IMR-90 (cell line): ENCODE results near the gene ITK. TPM values are rescaled to one million over a fixed set of nuclear protein-coding genes. Genes with fewer than 3 reads are reported as not detected.

Experiments used
- ATAC-seq: fragments of 200-7000 bp; cut with Tn5 transposase; 2 replicates; pipeline ENCODE4 v1.9.1; 2020; ENCODE audit warnings: low read depth, mild to moderate bottlenecking, moderate library complexity
- Bru-seq: library from RNA; stranded (reverse); fragments of 400-500 nt; gene quantifications from one replicate; lab custom pipeline; 2021; lab: Mats Ljungman, UMichigan
- BruChase-seq, 2 experiments: library from RNA; stranded (reverse); fragments of 400-500 nt; gene quantifications; one replicate each; lab custom pipeline; 2021; lab: Mats Ljungman, UMichigan
- BruUV-seq: library from RNA; stranded (reverse); fragments of 400-500 nt; replicated peaks from 2 replicates; lab custom pipeline; 2021; lab: Mats Ljungman, UMichigan
- CTCF ChIA-PET: fragments of 300-600 bp; formaldehyde crosslinking; extraction: SDS; loops from one replicate; lab custom pipeline; 2021; ENCODE audit warnings: antibody characterized with exemption; lab: Yijun Ruan, JAX
- POLR2A ChIA-PET: fragments of 300-600 bp; sonication (Branson Sonifier 250); formaldehyde crosslinking; loops from one replicate; lab custom pipeline; 2022; ENCODE audit warnings: antibody characterized with exemption; ENCODE audit not compliant: unreplicated experiment; lab: Charles Lee
- DNase-seq: peaks from one replicate; pipeline ENCODE4 v3.0.0; 2013
- H2AFZ ChIP-seq: replicated peaks from 2 replicates; pipeline ENCODE3; 2013; ENCODE audit warnings: low read length, mild to moderate bottlenecking; ENCODE audit not compliant: poor library complexity
- H2AK5ac ChIP-seq: 2 replicates; pipeline ENCODE4 v1.6.1; 2013; ENCODE audit warnings: low read depth, low read length, inconsistent platforms
- H2AK9ac ChIP-seq: replicated peaks from 2 replicates; pipeline ENCODE3; 2013; ENCODE audit warnings: mild to moderate bottlenecking, low read depth, low read length, moderate library complexity; ENCODE audit not compliant: poor library complexity
- H2BK120ac ChIP-seq: 2 replicates; pipeline ENCODE4 v1.6.1; 2013; ENCODE audit warnings: low read depth, low read length, inconsistent platforms
- H2BK15ac ChIP-seq: 3 replicates; pipeline ENCODE4 v1.6.1; 2013; ENCODE audit warnings: low read depth, low read length, inconsistent platforms
- H2BK20ac ChIP-seq: 2 replicates; pipeline ENCODE4 v1.6.1; 2013; ENCODE audit warnings: low read depth, mild to moderate bottlenecking, inconsistent platforms, low read length, moderate library complexity
- H2BK5ac ChIP-seq: 2 replicates; pipeline ENCODE4 v1.6.1; 2013; ENCODE audit warnings: mild to moderate bottlenecking, low read depth, low read length, inconsistent platforms; ENCODE audit not compliant: poor library complexity, severe bottlenecking
- H3K14ac ChIP-seq: replicated peaks from 2 replicates; pipeline ENCODE4 v1.6.1; 2013; ENCODE audit warnings: low read depth, low read length, inconsistent platforms
- H3K18ac ChIP-seq: 2 replicates; pipeline ENCODE4 v1.6.1; 2013; ENCODE audit warnings: low read depth, low read length, control low read depth
- H3K23ac ChIP-seq: 2 replicates; pipeline ENCODE4 v1.6.1; 2013; ENCODE audit warnings: low read depth, low read length, inconsistent platforms
- H3K27ac ChIP-seq: 2 replicates; pipeline ENCODE4 v1.5.1; 2013; ENCODE audit warnings: mild to moderate bottlenecking, control low read depth, low read length; ENCODE audit not compliant: insufficient read depth
- H3K27me3 ChIP-seq: 2 replicates; pipeline ENCODE4 v1.6.1; 2013; ENCODE audit warnings: low read length; ENCODE audit not compliant: control insufficient read depth, insufficient read depth
- H3K36me3 ChIP-seq: 2 replicates; pipeline ENCODE4 v1.6.1; 2013; ENCODE audit warnings: low read length, mixed read lengths; ENCODE audit not compliant: control insufficient read depth, insufficient read depth
- H3K4ac ChIP-seq: 2 replicates; pipeline ENCODE4 v1.6.1; 2013; ENCODE audit warnings: low read depth, low read length, inconsistent platforms
- H3K4me1 ChIP-seq: 2 replicates; pipeline ENCODE4 v1.6.1; 2013; ENCODE audit warnings: low read length, mixed read lengths; ENCODE audit not compliant: control insufficient read depth, insufficient read depth
- H3K4me2 ChIP-seq: 2 replicates; pipeline ENCODE4 v1.6.1; 2013; ENCODE audit warnings: low read depth, mild to moderate bottlenecking, control low read depth, low read length, moderate library complexity
- H3K4me3 ChIP-seq: 2 replicates; pipeline ENCODE4 v1.5.1; 2013; ENCODE audit warnings: low read depth, mild to moderate bottlenecking, control low read depth, low read length, moderate library complexity; ENCODE audit not compliant: insufficient read depth
- H3K56ac ChIP-seq: 2 replicates; pipeline ENCODE4 v1.6.1; 2013; ENCODE audit warnings: low read length, inconsistent platforms; ENCODE audit not compliant: insufficient read depth; ENCODE audit errors: extremely low read depth
- H3K79me1 ChIP-seq, 2 experiments: 2 replicates each; pipeline ENCODE4 v1.6.1; 2013; ENCODE audit warnings: low read length in 2 of 2, inconsistent platforms in 1 of 2, low read depth in 1 of 2
- H3K9ac ChIP-seq: 2 replicates; pipeline ENCODE4 v1.6.1; 2013; ENCODE audit warnings: low read depth, low read length, control low read depth
- H3K9me1 ChIP-seq: 2 replicates; pipeline ENCODE4 v1.6.1; 2013; ENCODE audit warnings: low read length, inconsistent platforms; ENCODE audit not compliant: insufficient read depth
- H3K9me3 ChIP-seq: 2 replicates; pipeline ENCODE4 v1.6.1; 2013; ENCODE audit warnings: low read length; ENCODE audit not compliant: control insufficient read depth, insufficient read depth
- H4K20me1 ChIP-seq: 2 replicates; pipeline ENCODE4 v1.6.1; 2013; ENCODE audit warnings: low read length, inconsistent platforms; ENCODE audit not compliant: insufficient read depth
- H4K5ac ChIP-seq: 2 replicates; pipeline ENCODE4 v1.6.1; 2013; ENCODE audit warnings: mild to moderate bottlenecking, low read depth, low read length, control low read depth
- H4K8ac ChIP-seq, 2 experiments: 2 replicates each; pipeline ENCODE4 v1.6.1; 2013; ENCODE audit warnings: low read depth in 2 of 2, low read length in 2 of 2, control low read depth in 1 of 2, inconsistent platforms in 1 of 2
- H4K91ac ChIP-seq: 2 replicates; pipeline ENCODE4 v1.6.1; 2013; ENCODE audit warnings: low read depth, low read length, inconsistent platforms; ENCODE audit not compliant: insufficient read depth
- SMC3 ChIP-seq: fragments of 150-350 bp; IDR thresholded peaks from 2 replicates; pipeline ENCODE4 v1.6.1; 2016; ENCODE audit warnings: low read depth, mild to moderate bottlenecking, antibody characterized with exemption, low read length, moderate library complexity
- WGBS, 2 experiments: methylation state at CpG; one replicate each; pipeline versions ENCODE4 v1.1.5 to v1.1.7; 2013; ENCODE audit warnings: missing lambda C conversion rate in 2 of 2; ENCODE audit not compliant: insufficient read length in 1 of 2; ENCODE audit errors: extremely low coverage in 2 of 2; 5-methylcytosine and 5-hydroxymethylcytosine counted together
- dilution Hi-C: fragments of 300-500 bp; cut with HindIII; formaldehyde crosslinking; loops from one replicate; pipeline ENCODE4 v1.14.3; 2018; ENCODE audit warnings: low sequenced_read_pairs; ENCODE audit not compliant: unreplicated experiment
- in situ Hi-C: fragments of 300-500 bp; cut with MboI; formaldehyde crosslinking; loops from 3 replicates; pipeline ENCODE4 v1.14.3; 2019; ENCODE audit warnings: low sequenced_read_pairs, inconsistent platforms, mixed read lengths
- intact Hi-C: fragments of 100-400 bp; cut with micrococcal nuclease; formaldehyde crosslinking; loops from 2 replicates; pipeline ENCODE4 v1.10.0; 2022
- long read RNA-seq: library from polyadenylated mRNA; unstranded; transcript quantifications from one replicate; pipeline ENCODE4 v2.0.0, GENCODE V29; 2021; ENCODE audit not compliant: unreplicated experiment
- polyA plus RNA-seq, 3 experiments: library from polyadenylated mRNA; depleted of rRNA; stranded (reverse); fragments of >200 nt; gene quantifications; 2 replicates each; pipeline ENCODE4 v1.2.3, GENCODE V29; 2012; ENCODE audit warnings: low replicate concordance in 1 of 3
- total RNA-seq: library from RNA; depleted of rRNA; stranded (reverse); fragments of >200 nt; gene quantifications from 2 replicates; pipeline ENCODE4 v1.2.3, GENCODE V29; 2012; rRNA removed

ITK gene
- total RNA-seq (not detected in 2 replicates), polyA plus RNA-seq (2012; rRNA removed) (not detected in 2 replicates), Bru-seq, nascent RNA (not detected), BruChase-seq, experiment 1, labeled RNA remaining after a 6-hour chase (percentile 2 among the genes with signal in this experiment), BruChase-seq, experiment 2, labeled RNA remaining after a 2-hour chase (not detected)
- polyA plus RNA-seq (2012; cell fraction: cytosol; rRNA removed) = not detected in 2 replicates
- not detected in 2 replicates for polyA plus RNA-seq (2012; cell fraction: nucleus; rRNA removed; ENCODE audit: low replicate concordance)
- long read RNA-seq = 0 reads

GRCh38 chr5:157180374-157181264, at the start of gene ITK:
TSS of gene ITK (plus strand) at chr5:157180840. CDS start at chr5:157180978, 138 bp downstream.
- Histone ChIP-seq H2AFZ (no peak within 1 kb of the TSS), H3K4ac (no peak within 1 kb of the TSS), H3K23ac (no peak within 1 kb of the TSS), H2AK5ac (no peak within 1 kb of the TSS), H2BK15ac (no peak within 1 kb of the TSS), H3K79me1 (no peaks in the 10 kb centered on the region), H3K4me3 (no peak within 1 kb of the TSS), H2AK9ac (no peak within 1 kb of the TSS), H3K27ac (no peak within 1 kb of the TSS), H2BK5ac (no peak within 1 kb of the TSS), H3K9me3 (no peaks in the 10 kb centered on the region), H4K91ac (no peak within 1 kb of the TSS), H3K56ac (no peak within 1 kb of the TSS), H3K36me3 (no peaks in the 10 kb centered on the region), H4K8ac (no peak within 1 kb of the TSS), H3K14ac (no peak within 1 kb of the TSS), H3K27me3 (no peaks in the 10 kb centered on the region; the same call in 1 of the 2 replicates), H3K18ac (no peak within 1 kb of the TSS), H3K9me1 (no peaks in the 10 kb centered on the region), H3K4me2 (no peak within 1 kb of the TSS), H4K5ac (no peak within 1 kb of the TSS), H4K20me1 (no peaks in the 10 kb centered on the region), H2BK120ac (no peak within 1 kb of the TSS), H2BK20ac (no peak within 1 kb of the TSS), H3K4me1 (no peaks in the 10 kb centered on the region), H3K9ac (no peak within 1 kb of the TSS)
- dilution Hi-C loops (no loop called here), in situ Hi-C loops (no loop called here), intact Hi-C loops (no loop called here)
- no CpG with 5 or more reads among the region's 8 CpGs for WGBS, 2 experiments
- ATAC-seq = no peak
- ChIA-PET CTCF (no interaction called here), POLR2A (no interaction called here)
- no peak for TF ChIP-seq SMC3
- no peak for DNase-seq
- no TSS peak for BruUV-seq
